Measurements from ENCODE around the gene HPSE2. TPM values are rescaled to one million over a fixed set of nuclear protein-coding genes. Genes with fewer than 3 reads are reported as not detected.

HPSE2 gene
- total and polyA plus RNA-seq, 7 donors, result under 0.01 to 11.8 (median 4.8) TPM

DNA sequence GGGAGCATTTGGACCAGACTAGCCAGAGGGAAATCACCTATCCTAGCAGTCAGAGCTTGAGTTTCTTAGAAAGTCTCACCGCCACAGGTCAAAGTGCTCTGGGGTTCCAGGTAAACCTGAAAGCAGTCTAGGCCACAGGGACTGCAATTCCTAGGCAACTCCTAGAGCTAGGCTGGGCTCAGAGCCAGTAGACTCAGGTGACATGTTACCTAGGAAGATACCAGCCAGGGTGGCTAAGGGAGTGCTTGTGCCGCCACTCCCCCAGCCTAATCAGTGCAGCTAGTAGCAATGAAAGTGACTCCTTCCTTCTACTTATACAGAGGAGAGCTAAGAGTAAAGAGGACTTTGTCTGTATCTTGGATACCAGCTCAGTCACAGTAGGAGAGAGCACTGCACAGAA lies 440.2 kb downstream of the HPSE2 start:
- H3K36me3 ChIP-seq, result no peaks in the 10 kb centered on the region
- H3K27ac ChIP-seq, result no peak overlapping the region
- intact Hi-C loops (cut with DNase I), result no loop called here
- WGBS, 2 donors, result 25 to 85% methylated on average over 2 of the region's 2 CpGs
- H3K4me3 ChIP-seq, result no peak overlapping the region
- no peaks in the 10 kb centered on the region for H3K27me3 ChIP-seq
- H3K9me3 ChIP-seq, result no peaks in the 10 kb centered on the region
- H3K4me1 ChIP-seq, result no peaks in the 10 kb centered on the region
- TF ChIP-seq POLR2AphosphoS5 (IDR thresholded peaks at IDR 0.05) (no peak), EP300 (IDR thresholded peaks at IDR 0.05) (no peak), POLR2A (IDR thresholded peaks at IDR 0.05) (no peak), CTCF (IDR thresholded peaks at IDR 0.05) (no peak)
- no peak for DNase-seq

GRCh38 chr10:98790817-98791216 lies 444.8 kb downstream of the HPSE2 start:
- Histone ChIP-seq H3K9me3 (no peaks in the 10 kb centered on the region), H3K4me1 (no peaks in the 10 kb centered on the region), H3K36me3 (no peaks in the 10 kb centered on the region), H3K4me3 (no peak overlapping the region), H3K27me3 (no peaks in the 10 kb centered on the region), H3K27ac (no peak overlapping the region)
- intact Hi-C loops (cut with DNase I), result loop anchor here (5.0 kb wide), 1 partner anchor 456 kb away; no protein-coding TSS in a partner anchor
- TF ChIP-seq CTCF (IDR thresholded peaks at IDR 0.05), result peak in 1 of 4 experiments; percentile 26
- TF ChIP-seq EP300 (IDR thresholded peaks at IDR 0.05), result no peak
- TF ChIP-seq POLR2AphosphoS5 (IDR thresholded peaks at IDR 0.05), result no peak
- TF ChIP-seq POLR2A (IDR thresholded peaks at IDR 0.05), result no peak
- DNase-seq, result no peak

- TF ChIP-seq CTCF (IDR thresholded peaks at IDR 0.05) (no peak), EP300 (IDR thresholded peaks at IDR 0.05) (no peak), POLR2AphosphoS5 (IDR thresholded peaks at IDR 0.05) (no peak), POLR2A (IDR thresholded peaks at IDR 0.05) (no peak)
- H3K4me3 ChIP-seq, result no peak overlapping the region
- no peak for DNase-seq
- 75 to 79% methylated on average over 3 of the region's 3 CpGs for WGBS, 2 donors
- H3K27me3 ChIP-seq, result no peaks in the 10 kb centered on the region
- intact Hi-C loops (cut with DNase I), result no loop called here
- H3K27ac ChIP-seq, result no peak overlapping the region
- H3K36me3 ChIP-seq, result no peaks in the 10 kb centered on the region
- peaks cover 0 to 11% (median 0%) of the 10 kb centered on the region in 4 donors for H3K4me1 ChIP-seq
- H3K9me3 ChIP-seq, result no peaks in the 10 kb centered on the region
Measured at GRCh38 chr10:98778277-98778759, 457.3 kb downstream of the HPSE2 start.

DNA sequence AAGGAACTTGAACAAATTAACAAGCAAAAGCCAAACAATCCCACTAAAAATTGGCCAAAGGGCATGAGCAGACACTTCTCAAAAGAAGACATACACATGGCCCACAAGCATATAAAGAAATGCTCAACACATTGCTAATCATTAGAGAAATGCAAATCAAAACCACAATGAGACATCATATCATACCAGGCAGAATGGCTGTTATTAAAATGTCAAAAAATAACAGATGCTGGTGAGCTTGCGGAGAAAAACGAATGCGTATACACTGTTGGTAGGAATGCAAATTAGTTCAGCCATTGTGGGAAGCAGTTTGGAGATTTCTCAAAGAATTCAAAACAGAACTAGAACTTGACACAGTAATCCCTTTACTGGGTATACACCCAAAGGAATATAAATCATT lies 477.2 kb downstream of the HPSE2 start:
- H3K4me3 ChIP-seq, result no peak overlapping the region
- H3K36me3 ChIP-seq, result no peaks in the 10 kb centered on the region
- no peaks in the 10 kb centered on the region for H3K4me1 ChIP-seq
- DNase-seq, result no peak
- peaks cover 0 to 1% (median 0%) of the 10 kb centered on the region in 4 donors for H3K9me3 ChIP-seq
- H3K27me3 ChIP-seq, result no peaks in the 10 kb centered on the region
- WGBS, 2 donors, result 55 to 94% methylated on average over 3 of the region's 3 CpGs
- intact Hi-C loops (cut with DNase I), result no loop called here
- no peak overlapping the region for H3K27ac ChIP-seq
- TF ChIP-seq EP300 (IDR thresholded peaks at IDR 0.05) (no peak), POLR2AphosphoS5 (IDR thresholded peaks at IDR 0.05) (no peak), POLR2A (IDR thresholded peaks at IDR 0.05) (no peak), CTCF (IDR thresholded peaks at IDR 0.05) (no peak)

GRCh38 chr10:98748298-98748697 lies 487.4 kb downstream of the HPSE2 start:
- WGBS, 2 donors, result 47 to 50% methylated on average over 1 of the region's 1 CpG
- intact Hi-C loops (cut with DNase I), result no loop called here
- DNase-seq, result no peak
- H3K27me3 ChIP-seq, result no peaks in the 10 kb centered on the region
- H3K9me3 ChIP-seq, result peaks cover 0 to under 1% (median 0%) of the 10 kb centered on the region in 4 donors
- H3K36me3 ChIP-seq, result no peaks in the 10 kb centered on the region
- H3K4me3 ChIP-seq, result no peak overlapping the region
- TF ChIP-seq EP300 (IDR thresholded peaks at IDR 0.05), result no peak
- TF ChIP-seq POLR2A (IDR thresholded peaks at IDR 0.05), result no peak
- TF ChIP-seq CTCF (IDR thresholded peaks at IDR 0.05), result no peak
- no peak for TF ChIP-seq POLR2AphosphoS5 (IDR thresholded peaks at IDR 0.05)
- no peaks in the 10 kb centered on the region for H3K4me1 ChIP-seq
- H3K27ac ChIP-seq, result no peak overlapping the region

Measured in sigmoid colon (tissue), 7 donors.